NCI-H2227 (cell line): Measurements from ENCODE around the gene RPRD1B.

Experiments
- DNase-seq: peaks from one replicate; lab custom pipeline; 2025; ENCODE audit not compliant: unreplicated experiment; lab: John Stamatoyannopoulos, UW

RPRD1B gene

DNA sequence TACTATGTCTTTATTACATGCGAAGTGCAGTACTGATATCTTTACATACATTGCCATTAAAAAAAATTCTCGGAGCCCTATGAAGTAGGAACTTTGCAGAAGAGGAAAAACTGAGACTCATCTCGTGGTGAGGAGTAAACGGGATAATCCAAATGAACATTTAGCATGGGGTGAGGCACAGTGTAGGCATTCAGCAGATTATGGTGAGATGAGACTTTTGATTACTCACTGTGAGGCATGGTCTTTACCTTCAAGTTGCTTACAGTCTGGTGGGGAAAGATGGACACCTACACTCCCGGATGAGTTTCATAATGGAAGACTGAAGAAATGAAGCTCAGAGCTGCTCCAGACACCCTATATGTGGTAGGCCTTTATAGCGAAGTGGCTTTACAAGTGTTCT is 1.4 kb downstream of the RPRD1B start:
- DNase-seq, result no peak

DNA sequence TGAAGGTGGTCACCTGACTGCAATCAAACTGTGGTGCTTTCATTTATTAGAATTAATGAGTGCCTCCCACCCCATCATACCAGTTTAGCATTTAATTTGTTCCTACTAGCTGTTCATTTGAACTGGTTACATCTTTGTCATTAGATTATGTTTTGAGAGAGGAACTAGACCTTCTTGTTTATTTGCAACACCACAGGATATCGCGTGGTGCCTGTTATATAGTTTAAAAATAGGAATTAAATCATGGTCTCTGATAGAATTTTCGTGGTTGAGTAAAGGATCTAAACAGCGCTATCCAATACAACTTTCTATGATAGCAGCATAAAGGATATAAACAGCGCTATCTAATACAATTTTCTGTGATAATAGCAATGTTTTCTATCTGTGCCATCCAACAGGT is 2.8 kb downstream of the RPRD1B start:
- no peak for DNase-seq

DNA sequence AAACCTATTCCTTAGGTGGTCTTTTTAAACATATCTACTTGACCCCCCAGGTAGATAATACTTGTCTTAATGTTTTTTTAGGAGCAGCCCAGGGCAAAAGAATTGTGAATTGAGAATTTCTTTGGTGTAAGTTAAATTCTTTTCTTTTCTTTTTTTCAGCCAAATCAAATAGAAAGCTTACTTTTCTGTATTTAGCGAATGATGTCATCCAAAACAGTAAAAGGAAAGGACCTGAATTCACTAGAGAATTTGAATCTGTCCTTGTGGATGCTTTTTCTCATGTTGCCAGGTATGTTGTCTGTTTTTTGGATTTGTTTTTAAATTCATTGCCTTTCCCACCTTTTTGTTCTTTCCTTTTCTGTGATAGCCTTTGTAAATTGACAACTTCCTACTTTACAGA is 6.7 kb downstream of the RPRD1B start:
- DNase-seq, result no peak

DNA sequence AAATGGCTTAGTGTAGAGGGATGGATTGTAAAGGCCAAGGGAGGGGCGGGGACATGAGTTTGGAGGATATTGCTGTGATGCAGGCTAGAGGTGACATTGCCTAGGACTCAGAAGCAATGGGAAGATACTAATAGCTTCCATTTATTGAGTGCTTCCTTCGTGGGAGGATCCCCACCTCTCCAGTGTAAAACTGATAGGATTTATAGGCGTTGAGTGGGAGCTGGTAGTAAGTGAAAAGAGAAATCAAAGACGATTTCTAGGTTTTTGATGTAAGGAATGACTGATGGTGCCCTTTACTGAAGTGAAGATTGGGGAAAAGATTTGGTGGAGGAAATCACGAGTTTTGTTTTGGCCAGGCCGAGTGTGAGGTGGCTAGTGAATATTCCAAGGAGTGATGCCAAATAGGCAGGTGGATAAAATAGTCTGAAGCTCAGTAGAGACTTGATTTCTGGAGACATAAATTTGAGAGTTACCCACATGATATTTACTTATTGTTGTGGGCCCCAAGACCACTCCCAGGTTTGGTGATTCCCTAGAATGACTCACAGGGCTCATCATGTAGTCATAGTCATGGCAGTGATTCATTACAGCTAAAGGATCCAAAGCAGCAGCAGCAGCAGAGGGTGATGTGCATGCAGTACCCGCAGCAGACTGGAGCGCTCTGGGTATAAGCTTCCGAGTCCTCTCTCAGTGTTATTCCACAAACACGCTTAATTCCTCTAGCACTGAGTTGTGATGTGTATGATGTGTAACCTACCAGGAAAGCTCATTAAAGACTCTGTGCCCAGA is 10.2 kb downstream of the RPRD1B start:
- no peak for DNase-seq

DNA sequence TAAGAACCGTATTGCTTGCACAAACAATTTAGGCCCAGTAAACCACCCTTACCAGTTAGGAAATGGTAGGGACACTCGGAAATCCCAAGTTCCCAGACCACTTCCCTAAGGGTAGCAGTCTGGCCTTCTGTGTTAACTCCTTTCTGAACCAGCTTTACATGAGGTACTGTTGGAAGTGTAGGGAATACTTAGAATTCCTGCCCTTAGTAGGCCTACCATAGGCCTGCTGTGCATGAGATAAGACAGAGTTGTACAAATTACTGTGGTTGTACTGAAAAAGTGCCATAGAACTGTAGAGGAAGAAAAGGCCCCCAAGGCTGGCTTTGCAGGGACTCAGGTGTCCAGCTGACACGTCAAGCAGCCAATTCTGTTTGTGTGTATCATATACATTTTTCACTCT is 11.1 kb downstream of the RPRD1B start:
- no peak for DNase-seq

DNA sequence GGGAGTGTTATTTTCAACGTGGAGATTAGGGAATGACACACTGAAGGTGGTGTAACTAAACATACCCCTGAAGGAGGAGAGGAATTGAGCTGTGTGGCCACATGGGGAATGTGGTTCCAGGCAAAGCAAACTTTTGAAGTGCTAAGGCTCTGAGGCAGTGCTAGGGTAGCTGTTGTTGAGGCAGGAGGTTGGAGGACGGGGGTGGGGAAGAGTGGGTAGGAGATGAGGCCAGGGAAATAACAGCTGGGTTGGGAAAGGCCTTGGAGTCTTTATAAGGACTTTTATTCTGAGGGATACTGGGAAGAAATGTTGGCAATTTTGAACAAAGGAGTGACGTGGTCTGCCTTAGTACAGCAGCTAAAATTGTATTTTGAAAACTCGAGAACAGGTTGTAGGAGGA is 13.0 kb downstream of the RPRD1B start:
- DNase-seq, result no peak

DNA sequence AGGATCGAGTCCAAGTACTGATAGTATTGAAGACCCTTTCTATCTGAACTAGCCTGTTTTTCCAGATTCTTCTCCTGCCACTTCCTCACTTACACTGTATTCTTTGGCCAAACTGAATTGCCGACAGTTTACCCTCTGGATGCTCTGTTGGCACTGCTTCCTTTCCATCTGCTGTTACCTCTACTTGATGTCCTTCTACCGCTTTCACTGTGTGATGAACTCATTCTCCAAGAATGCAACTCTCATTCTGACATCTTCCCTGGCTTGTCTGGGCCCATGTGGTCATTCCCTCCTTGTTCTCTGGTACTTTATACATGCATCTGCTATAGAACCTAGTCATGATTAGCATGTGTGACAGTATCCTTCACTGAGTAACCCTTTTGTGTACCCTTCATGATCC is 16.3 kb downstream of the RPRD1B start:
- no peak for DNase-seq

DNA sequence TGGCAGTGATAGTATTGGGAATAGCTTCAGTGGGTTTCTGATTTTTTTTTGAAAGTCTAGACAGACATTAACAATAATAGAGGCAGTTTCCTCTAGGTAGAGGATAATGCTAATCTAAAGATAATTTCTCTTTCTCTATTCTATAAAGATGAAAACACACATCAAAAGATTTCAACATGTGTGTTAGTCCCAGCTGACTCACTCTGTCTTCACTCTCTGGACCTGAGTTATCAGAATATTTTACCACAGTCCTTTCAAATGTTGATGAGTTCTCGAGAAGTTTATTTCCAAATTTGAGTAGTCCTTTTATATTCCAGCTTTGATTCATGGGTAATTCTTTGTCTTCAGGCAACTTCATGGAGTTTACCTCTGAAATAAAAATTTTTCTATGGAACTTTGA is 17.1 kb downstream of the RPRD1B start:
- no peak for DNase-seq

DNA sequence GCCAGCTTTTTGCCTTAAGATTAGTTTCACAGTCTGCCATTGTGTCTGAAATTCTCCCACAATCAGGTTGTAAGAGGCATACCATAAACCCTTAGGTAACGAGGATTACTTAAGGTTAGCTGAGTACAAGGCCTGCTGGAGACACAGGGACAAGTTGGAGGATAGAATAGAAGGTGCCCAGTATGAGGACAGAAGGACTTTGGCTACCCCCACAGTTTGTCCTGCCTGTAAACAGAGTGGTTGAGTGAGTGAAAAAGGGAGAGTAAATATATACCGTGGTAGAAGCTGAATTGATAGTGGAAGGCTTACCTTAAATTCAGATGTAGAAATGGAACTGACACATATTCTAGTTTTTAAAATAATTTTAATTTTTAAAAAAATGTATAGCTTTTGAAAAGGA is 19.3 kb downstream of the RPRD1B start:
- no peak for DNase-seq

DNA sequence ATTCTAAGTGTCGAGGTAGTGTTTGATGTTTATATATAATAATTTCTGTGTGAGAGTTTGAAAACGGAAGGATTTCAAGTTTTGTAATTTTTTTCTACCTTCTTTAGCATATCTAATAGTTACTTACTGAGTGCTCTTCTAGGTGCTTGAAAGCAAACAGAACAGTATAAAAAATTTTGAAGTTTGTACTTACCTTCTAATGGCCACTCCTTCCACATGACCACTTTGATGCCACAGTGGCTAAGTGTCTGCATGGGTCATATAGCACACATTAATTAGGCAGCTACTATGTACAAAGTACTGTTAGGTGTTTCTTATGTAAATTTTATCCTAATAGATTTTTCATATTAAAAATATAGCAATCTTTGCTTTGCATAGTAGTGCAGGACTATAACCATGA is 21.1 kb downstream of the RPRD1B start:
- DNase-seq, result no peak

DNA sequence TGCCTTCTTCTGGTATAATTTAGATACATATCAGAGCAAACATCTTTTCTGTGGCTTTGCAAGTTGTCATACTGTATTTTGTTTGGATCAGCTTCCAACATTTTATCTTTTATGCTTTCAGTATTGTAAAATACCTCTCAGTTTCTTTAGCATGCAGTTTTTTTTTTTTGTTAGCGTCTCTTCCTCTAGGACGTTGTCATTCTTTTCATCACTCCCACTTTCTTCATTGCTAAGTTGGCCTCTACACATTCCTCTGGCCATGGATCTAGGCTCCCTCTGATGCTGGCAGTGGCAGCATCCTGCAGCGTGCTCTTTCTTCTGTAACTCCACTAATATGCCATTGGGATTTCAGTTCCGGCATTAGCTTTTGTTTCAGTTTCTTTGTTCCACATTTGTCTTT is 21.7 kb downstream of the RPRD1B start:
- DNase-seq, result no peak

DNA sequence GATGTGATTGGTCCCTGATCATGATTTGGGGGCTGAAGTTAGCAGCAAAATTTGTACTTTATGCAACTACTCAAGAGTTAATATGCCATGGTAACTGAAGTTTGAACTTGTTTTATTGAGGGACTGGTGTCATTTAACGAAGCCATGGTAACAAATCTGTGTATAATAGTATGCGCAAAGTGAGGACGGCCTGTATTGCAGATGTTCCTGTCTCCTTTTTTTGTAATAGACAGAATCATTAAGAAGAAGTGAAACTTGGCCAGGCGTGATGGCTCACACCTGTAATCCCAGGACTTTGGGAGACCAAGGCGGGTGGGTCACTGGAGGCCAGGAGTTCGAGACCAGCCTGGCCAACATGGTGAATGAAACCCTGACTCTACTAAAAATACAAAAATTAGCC is 22.3 kb downstream of the RPRD1B start:
- no peak for DNase-seq

DNA sequence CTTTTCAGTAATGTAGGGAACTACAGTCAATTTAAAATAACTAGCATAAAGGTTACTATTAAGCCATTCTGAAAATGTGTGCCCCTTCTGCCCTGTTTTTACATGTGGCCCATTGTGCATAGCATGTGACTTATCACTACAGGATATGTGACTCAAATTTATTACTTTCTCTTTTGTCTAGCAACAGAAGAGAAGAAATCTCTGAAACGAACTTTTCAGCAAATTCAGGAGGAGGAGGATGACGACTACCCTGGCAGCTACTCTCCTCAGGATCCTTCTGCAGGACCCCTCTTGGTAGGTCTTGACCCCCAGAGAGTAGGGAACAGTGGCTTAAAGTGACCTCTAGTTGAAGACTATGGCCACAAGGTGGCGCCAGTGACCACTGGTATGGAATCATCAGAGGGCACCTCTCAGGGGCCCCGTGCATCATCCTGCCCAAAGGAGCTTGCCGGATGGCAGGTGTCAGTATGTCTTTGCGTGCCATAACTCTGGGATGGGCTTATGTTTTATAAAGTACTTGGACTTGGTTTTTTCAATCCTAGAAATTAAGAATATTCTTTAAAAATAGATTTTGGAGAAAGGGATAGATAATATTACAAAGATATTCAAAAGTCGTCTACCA is 23.9 kb downstream of the RPRD1B start:
- DNase-seq, result peak; percentile 88

DNA sequence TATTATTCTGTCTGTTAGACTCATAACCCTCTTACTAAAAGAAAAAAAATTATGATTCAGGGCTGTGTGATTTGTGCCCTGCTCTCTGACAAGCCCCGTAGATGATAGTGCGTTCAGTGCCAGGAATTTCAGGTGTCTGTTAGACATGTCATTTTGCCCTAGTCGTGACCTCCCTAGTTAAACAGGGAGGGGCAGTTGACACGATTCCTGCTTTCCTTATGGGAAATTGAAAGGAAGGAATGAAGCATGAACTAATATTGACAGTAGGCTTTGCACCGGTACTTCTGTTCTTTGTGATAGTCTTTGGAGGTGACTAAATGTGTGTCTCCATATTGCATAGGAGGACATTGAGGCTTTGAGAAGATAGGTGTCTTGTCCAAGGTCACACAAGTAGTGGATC is 26.3 kb downstream of the RPRD1B start:
- no peak for DNase-seq

DNA sequence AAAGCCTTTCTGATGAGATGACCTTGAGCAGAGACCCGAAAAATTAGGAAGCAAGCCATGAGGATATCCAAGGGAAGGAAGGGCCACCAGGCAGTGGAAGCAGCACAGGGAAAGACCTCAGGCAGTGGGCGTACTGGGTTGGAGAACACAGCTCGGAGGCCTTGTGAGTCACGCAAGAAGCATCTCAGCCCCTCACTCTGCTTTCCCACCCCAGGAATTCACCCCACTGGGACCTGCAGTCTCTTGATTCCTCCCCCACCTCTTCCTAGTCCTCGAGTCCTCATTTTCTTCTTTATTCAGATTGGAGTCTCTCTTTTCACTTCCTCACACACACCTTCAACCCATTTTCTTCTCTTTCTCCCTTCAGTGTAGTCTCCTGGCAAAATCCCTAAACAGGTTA is 27.0 kb downstream of the RPRD1B start:
- no peak for DNase-seq

DNA sequence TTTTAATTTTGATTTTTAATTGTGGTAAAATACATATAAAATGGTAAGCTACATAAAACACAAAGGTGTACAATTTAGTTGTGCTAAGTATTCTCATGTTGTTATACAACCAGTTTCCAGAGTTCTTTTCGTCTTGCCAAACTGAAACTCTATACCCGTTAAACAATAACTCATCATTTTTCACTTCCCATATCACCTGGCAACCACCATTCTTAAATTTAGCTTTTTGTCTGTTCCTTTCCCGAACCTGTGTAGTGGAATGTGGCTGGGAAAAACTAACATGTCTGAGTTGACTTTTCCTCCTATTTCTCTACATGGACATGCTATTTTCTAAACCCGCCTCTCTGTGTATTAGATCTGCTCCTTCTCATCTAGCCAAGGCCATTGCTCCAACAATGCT is 27.6 kb downstream of the RPRD1B start:
- no peak for DNase-seq

DNA sequence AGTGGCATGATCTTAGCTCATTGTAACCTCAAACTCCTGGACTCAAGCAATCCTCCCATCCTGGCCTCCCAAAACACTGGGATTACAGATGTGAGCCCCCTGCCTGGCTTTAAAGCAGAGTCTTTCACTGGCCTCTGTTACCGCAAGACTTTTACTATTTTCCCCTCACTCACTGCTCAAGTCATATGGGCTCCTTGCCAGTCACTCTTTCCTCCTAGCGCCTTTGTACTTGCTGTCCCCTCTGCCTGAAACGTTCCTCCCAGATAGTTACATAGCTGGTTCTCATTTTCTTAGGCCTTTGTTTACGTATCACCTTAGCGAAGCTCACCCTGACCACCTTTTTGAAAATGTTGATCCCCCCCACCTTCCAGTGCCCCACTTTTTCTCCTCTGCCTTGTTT is 29.3 kb downstream of the RPRD1B start:
- no peak for DNase-seq

DNA sequence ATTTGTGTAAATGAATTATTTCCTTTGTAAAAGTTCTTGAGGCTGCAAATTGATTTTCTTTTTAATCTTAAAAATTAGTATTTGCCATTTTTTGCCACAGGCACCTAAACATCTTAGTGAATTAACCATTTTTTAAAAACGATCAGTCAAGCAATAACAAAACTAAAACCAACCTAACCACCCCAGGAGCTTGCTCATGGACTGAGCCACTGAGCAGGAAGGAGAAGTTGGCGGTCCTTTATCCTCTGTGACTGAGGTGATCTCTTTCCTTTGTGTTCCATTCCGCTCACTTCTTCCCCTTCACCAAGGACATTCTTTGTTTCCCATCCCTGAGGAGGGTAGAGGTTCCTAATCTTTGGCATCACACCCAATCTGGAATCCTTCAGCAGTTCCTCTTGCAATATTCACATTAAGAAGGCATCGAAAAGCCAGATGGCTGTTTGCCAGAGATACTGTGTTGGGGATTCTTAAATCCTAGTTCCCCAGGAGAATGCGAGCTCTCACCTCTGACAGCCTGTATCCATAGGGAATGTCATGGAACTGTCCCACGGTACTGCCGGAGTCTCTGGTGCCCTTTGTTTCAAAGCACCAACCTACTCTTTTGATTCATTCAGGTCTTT is 30.5 kb downstream of the RPRD1B start:
- DNase-seq, result no peak

DNA sequence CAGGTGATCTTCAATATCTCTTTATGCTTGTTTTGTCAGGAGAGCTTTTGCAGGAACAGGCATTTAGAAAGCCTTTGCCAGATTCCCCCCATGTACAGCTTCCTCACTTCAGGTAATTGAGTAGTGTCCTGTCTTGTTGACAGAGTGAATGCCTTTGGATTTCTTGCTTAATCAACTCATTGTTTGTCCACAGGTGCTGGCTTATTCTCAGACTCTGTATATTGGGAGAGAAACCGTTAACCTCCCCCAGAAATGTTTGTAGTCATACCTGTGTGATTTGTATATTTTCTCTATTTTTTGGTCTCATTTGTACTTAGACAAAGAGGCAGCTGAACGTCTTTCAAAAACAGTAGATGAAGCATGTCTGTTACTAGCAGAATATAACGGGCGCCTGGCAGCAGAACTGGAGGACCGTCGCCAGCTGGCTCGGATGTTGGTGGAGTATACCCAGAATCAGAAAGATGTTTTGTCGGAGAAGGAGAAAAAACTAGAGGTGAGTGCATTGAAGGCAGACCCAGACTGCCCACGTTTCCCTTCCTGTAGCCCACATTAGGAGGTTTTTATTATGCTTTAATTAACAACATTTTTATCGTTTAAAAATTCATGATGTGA is 32.3 kb downstream of the RPRD1B start:
- DNase-seq, result no peak

DNA sequence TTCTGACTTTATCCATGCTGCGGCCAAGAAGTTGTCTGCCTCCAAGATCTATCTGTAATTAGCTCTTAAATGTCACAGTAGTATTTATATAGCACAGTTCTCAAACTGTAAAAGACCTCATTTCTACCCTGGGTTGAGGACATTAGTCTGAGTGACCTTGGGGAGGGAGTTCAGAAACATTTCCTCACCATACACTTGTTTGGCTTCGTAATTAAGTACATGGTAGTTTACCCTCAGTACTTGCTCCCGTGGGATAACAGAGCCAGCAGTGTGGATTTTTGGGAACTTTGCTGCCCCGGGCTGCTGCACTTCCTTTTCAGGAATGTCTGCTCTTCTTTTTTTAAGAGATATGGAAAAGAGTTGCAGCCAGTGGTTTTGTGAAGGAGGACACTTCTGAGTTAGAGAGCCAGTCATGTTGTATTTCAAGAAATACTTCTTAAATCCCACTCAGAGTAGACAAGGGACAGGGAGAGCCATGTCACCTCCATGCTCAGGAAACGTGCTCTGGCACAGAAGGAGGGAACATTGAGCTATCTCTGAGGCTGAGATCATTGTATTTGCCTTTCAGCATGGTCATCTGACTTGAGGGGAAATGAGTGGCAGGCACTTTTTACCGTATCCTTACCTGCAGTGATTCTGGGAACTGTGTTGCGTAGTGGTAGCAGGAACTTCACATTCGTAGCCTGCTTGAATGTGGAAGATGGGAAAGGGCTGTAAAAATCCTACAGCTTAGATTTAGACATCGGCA is 33.6 kb downstream of the RPRD1B start:
- DNase-seq, result no peak

DNA sequence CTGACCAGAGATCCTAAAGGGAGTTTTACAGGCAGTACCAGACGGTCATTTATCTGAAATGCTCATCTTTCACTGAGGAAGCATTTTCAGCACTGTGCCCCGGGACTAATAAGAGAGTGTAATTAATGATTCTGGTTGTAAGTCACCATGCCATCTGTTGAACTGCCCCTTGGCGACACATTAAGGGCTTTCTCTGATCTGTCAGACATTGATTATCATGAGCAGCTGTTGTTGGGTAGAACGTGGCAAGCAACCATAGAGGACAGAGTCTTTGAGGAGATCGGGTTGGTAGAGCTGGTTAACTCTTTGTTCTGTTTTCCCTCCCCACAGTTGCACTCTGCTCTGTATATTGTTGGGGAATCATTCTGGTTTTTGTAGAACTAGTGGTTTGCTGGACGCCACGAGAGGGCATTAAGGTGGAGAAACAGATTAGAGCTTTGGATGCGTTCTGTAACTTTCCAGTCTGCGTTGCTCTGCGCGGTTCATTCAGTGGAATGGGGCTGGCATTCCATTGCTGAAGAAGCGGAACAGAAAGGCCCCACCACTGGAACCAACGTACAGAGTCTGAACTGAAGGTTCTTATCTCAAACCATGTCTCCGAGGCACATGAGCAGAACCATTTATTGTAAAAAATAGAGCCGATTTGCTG is 34.3 kb downstream of the RPRD1B start:
- no peak for DNase-seq
